ENCODE data around the gene AHNAK.

Gene AHNAK

GRCh38 chr11:62416596-62416995 lies 130.0 kb downstream of the AHNAK start:
- no peak for DNase-seq

DNA sequence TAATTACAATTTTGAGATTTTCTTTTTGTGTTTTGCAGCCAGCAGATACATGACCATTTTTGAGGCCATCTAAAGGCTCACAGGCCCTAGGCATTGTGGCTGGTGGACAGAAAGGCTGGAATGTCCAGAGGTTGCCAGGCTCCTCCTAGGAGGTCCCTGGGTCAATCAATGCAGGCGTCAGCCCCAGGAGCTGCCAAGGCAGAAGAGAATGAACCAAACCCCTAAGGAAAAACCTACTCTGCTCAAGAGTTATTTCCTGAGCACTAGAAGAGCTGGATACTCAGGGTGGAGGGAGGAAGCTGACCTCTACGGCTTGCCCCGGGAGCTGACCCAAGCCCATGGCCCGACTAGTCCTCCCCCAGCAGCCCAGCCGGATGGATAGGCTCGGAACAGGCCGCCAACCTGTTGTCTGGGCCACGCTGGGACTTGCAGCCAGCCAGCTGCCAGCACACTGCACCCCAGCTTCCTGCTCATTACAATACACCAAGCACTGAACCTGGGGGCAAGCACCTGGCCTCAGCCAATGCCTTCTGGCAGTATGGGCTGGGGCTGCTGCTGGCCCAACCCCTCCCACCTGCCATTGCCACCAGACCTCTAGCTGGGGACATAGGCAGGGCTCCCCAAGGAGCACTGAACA lies 133.4 kb downstream of the AHNAK start:
- DNase-seq = no peak

DNA sequence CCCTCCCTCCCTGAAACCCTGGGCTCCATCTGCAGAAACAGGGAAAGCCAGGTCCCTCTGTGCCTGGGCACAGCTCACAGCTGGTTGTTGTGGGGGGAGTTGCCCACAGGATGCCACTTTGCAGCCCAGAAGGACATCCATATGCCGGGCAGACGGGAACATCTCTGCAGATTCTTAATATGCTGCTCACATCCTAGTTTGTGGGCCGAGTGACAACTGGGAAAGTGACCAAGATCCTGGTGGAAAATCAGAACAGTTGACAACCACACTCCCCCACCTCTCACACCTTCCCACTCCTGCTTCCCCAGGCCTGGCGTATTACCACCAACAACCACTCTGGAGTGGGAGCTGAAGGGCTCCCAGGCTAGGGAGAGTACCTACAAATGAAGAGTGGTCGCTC lies 135.1 kb downstream of the AHNAK start:
- peak in 2 of 56 donors; percentile 9 to 17 for DNase-seq

DNA sequence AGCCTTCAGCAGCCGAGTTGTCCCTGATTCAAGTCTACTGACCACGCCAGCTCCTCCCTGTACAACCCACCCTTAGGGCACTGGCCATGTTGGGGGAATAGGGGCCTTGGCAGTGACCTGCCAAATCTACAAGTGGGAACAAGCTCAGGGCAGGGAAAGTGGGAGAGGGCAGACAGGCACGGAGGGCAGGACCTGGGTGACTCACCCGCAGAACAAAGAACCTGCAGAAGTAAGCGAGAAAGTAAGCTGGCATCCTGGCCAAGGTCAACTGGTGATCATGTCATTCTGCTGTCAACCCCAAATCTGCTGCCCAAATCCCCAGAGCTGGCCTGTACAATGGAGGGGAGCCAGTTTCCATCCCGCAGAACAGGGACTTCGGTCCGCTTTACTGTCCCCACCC lies 135.6 kb downstream of the AHNAK start:
- DNase-seq = no peak

GRCh38 chr11:62409831-62410230 lies 136.8 kb downstream of the AHNAK start:
- no peak for DNase-seq

DNA sequence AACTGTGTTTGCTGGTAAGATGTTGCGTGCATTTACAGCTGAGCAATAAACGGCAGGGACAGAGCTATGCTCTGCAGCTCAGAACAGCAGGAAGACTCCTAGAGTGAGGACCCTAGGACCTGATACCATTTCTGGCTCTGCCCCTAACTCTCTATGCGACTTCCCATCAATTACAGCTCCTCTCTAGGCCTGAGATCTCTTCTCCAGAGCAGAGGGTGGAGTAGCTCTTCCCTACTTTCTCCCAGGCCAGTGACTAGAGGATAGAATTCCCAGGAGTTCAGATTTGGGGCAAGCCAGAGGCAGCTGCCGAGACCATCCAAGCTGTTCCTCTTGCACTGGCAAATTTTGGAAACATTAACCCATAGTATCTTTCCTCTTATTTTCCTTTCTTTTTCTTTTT lies 140.6 kb downstream of the AHNAK start:
- DNase-seq = no peak

DNA sequence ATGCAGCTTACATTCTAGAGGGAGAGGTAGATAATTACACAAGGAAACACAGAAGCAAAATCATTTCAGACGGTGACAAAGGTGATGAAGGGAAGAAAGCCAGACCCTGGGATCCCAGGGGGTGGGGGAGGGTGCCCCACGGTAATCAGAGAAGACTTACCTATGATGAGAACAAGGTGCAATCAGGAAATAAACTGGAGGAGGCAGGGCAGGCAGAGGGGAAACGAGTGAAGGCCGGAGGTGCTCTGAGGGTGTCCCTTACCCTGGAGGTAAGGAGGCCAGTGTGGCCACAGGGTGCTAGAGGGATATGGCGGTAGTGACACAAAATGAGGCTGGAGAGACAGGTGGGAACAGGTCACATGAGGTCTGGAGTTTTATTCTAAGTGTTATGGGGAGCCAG lies 141.7 kb downstream of the AHNAK start:
- no peak for DNase-seq

DNA sequence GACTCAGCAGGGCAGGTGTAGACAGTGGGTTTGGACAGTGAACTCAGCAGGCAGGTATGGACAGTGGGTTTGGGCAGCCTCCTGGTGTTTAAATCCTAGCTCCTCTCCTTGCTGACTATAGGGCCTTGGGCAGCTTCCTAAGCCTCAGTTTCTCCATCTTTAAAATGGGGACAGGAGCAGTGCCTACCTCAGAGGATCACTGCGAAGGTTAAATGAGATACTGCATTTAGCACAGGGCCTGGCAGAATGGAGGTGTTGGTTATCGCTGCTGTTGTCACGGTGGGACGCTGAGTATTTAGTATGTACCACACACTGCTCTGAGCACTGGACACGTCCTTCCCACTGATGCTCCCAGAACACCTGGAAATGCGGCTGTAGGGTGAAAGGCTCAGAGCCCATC lies 142.2 kb downstream of the AHNAK start:
- no peak for DNase-seq

- DNase-seq = no peak
These were observed 143.5 kb downstream of the AHNAK start for GRCh38 chr11:62402960-62403730.

DNA sequence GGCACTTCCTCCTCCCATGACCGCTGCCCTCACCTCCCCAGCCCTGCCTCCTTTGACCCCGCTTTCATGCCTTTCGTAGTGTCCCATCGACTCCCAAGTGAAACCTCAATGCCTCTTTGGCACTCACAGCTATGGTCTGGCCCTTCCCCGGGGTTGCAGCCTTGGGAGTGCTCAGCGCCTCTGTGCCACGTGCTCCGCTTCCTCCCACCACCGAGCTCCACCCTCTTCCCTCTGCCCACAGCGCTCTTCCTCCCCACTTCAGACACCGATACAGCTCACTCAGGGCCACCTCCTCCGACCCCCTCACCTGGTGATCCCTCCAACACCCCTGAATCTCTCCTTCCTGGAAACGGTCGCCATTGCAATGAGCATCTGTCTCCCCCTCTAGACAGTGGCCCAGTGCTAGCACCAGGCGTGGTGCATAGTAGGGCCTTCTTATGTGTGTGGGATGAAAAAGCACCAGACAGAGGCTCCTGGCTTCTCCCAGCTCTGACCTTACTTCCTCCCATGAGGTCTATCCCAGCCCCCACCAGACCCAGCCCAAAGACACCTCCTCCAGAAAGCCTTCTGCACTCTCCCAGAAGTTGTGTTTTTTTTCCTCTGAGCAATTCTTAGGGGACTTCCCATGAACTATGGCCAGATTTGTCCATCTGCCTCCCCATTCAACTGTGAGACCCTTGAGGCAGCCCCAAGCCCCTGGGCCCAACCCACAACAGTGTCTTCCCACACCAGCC lies 144.2 kb downstream of the AHNAK start:
- peak in 2 of 56 donors; percentile 12 for DNase-seq

DNA sequence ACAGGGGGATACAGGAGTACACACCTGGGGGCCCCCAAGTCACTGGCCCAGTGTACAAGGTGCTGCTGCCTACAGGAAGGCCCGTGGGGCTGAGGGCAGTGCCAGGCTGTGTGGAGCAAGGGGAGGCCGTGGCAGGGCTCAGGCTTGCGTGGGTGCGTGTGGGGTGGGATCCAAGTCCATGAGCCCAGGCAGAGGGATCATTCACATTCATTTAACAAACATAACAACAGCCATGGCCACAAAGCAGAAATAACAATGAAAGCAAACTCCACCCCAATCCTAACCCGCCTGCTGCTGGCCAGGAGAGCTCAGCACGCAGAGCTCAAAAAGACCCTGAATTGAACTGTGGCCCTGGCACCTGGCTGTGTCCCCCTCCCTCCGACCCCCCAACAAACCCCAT lies 144.8 kb downstream of the AHNAK start:
- DNase-seq = no peak

DNA sequence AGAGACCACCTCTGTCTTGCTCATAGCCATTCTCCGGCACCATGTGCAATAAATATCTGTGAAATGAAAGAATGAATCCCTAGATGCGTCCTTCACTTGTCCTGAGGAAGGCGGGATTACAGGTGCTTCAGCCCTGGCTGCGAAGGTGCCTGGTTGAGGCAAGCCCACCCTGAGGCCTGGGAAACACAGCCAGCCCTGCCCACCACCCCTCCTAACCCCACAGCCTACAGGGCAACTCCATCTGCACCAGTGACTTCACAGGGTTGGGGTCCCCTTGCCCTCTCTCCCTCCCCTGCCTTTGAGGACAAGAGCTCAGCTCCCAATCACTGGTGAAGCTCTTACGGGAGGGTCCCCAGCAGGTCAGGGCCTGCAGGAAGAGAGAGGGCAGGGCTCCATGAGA lies 145.2 kb downstream of the AHNAK start:
- DNase-seq = no peak

DNA sequence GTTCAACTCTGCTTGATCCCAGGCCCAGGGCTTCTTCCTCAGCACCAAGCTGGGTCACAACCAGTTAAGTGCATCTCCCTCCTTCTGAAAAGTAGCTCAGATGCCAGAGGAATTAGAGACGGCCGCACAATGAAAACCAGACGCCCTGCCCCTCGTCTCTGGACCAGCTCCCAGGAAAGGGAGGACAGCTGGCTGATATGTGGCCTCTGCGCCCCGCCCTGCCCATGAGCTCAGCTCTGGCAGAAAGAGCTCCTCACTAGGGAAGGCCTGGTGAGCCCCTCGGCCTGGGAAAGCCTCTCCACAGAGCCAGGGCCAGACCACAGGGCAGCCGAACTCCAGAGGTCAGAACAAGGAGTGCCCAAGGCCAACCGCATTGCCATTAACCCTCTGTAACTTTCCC lies 145.8 kb downstream of the AHNAK start:
- peak in 48 of 56 donors; percentile 18 to 81 (median 54) for DNase-seq

DNA sequence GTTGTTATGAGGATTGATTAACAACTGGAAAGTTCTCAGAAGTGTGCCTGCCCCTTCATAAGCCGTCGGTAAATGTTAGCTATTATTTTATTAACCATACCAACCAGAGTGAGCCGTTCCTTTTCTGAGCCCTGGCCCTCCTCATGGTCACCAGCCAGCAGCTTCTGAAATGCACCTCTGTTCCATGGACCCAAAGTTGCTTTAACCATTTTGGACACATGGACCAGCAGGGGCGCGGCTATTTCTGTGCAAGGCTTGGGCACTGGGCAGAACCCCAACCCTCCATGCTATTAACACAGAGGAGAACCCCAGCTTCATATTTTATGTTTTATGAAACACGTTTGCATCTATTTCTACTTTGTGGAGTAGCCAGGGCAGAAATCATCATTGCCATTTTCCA lies 146.3 kb downstream of the AHNAK start:
- no peak for DNase-seq

DNA sequence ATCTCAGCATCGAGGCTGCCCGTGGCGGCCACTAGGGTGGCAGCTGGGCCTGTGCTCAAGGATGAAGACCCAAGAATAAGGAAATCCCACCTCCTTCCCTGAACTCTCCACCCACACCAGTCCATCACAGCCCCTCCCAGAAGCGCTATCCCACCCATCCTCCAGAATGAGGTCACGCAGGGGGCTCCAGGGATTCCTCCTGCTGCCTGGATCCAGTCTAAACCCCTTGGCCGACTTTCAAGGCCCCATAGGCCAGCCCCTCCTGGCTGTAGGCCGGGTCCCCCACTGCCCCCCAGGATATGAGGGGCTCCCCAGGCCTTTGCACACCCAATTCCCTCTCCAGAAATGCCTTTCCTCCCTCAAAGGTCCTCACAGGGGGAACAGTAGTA lies 146.7 kb downstream of the AHNAK start:
- no peak for DNase-seq

DNA sequence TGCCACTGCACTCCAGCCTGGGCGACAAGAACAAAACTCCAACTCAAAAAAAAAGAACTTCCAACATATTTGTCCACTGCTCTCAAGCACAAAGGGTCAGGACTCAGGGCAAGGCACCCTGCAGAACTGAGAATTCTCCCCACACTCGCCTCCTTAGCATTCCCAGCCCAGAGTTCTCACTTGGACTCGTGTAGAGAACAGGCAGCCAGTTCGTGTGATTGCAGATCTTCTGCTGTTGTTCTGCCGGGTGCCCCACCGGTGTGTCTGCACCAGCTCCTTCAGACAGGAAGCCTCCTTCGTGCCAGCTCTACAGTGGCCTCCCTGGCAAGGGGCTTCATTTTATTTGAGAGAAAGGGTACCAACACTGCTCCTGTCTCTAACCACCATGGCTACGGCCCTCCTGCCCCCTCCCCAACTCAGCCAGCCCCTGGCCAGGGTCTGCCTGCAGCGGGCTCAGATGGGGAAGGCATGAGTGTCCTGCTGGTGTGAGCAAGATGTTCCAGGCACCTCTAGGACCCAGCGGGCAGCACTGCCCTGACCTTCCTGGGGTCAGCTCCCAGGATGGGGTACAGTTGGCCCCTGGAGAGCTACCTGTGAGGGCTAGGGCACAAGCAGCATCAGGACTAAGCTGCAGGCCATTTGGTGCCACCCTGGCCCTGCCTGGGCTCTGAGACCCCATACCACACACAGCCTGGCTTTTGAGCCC lies 147.3 kb downstream of the AHNAK start:
- DNase-seq = peak in 2 of 56 donors; percentile 18

- DNase-seq = no peak
These were observed 148.3 kb downstream of the AHNAK start for GRCh38 chr11:62398011-62398994.

DNA sequence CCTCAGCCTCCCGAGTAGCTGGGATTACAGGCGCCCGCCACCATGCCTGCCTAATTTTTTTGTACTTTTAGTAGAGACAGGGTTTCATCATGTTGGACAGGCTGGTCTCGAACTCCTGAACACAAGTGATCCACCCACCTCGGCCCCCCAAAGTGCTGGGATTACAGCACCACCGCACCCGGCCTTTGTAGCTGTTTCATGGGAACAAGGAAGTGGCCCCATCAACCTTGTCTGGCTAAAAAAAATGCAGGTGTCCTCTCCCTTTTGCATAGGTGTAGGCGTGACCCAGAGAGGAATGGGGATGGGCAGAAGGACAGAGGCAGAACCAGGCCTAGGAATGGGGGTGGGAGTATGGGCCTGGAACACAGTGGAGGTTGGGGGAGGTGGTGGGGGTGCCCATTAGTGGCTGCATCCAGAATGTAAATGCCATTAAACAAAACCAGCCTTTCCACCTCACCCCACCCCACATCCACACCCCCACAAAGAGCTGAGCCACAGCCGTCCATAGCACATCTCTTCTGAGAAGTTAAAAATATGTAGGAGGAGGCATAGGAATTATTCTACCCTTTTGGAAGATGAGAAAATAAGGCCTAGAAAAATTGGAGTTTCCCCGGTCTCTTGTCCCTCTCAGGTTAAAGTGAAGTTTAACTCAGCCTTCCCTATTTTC lies 150.6 kb downstream of the AHNAK start:
- DNase-seq = no peak

GRCh38 chr11:62394825-62395538 lies 151.6 kb downstream of the AHNAK start:
- peak in 50 of 56 donors; percentile 26 to 87 (median 66) for DNase-seq
